OCI-LY7 (cell line): Measurements from ENCODE around the gene RALA. TPM values are rescaled to one million over a fixed set of nuclear protein-coding genes. Genes with fewer than 3 reads are reported as not detected.

Experiments used
- BruUV-seq: library from RNA; stranded (reverse); fragments of 400-500 nt; replicated peaks from 2 replicates; lab custom pipeline; 2021; lab: Mats Ljungman, UMichigan
- CTCF ChIA-PET: fragments of 300-600 bp; sonication (Branson Sonifier 250); formaldehyde crosslinking; loops from one replicate; lab custom pipeline; 2022; ENCODE audit warnings: antibody characterized with exemption; ENCODE audit not compliant: unreplicated experiment; lab: Charles Lee
- POLR2A ChIA-PET: fragments of 300-600 bp; sonication (Branson Sonifier 250); formaldehyde crosslinking; loops from one replicate; lab custom pipeline; 2022; ENCODE audit warnings: antibody characterized with exemption; lab: Charles Lee
- DNase-seq: peaks from one replicate; pipeline ENCODE4 v3.0.0-alpha.2; 2015; ENCODE audit warnings: low spot score
- H2AFZ ChIP-seq: fragments of 200-600 bp; sonication (generic), shearing (Covaris generic); 2 replicates; pipeline ENCODE4 v1.6.1; 2014; ENCODE audit warnings: mild to moderate bottlenecking, antibody characterized with exemption, low read length, moderate library complexity
- H3K27ac ChIP-seq: fragments of 200-600 bp; sonication (generic); 2 replicates; pipeline ENCODE4 v1.5.1; 2014; ENCODE audit warnings: mixed run types, low read depth, mild to moderate bottlenecking, moderate library complexity, low read length, inconsistent platforms; ENCODE audit not compliant: poor library complexity, severe bottlenecking
- H3K36me3 ChIP-seq: fragments of 200-600 bp; sonication (generic); 2 replicates; pipeline ENCODE4 v1.6.1; 2014; ENCODE audit warnings: mild to moderate bottlenecking, antibody characterized with exemption, low read length, moderate library complexity, mixed read lengths; ENCODE audit not compliant: insufficient read depth
- H3K4me1 ChIP-seq: fragments of 200-600 bp; sonication (generic); 2 replicates; pipeline ENCODE4 v1.5.1; 2014; ENCODE audit warnings: mild to moderate bottlenecking, low read length; ENCODE audit not compliant: insufficient read depth, poor library complexity, severe bottlenecking
- H3K4me2 ChIP-seq: fragments of 200-600 bp; sonication (generic); 2 replicates; pipeline ENCODE4 v1.6.1; 2014; ENCODE audit warnings: mild to moderate bottlenecking, low read length
- H3K4me3 ChIP-seq: fragments of 200-600 bp; sonication (generic); 2 replicates; pipeline ENCODE4 v1.5.1; 2014; ENCODE audit warnings: mild to moderate bottlenecking, low read depth, low read length; ENCODE audit not compliant: poor library complexity, severe bottlenecking
- H3K79me2 ChIP-seq: fragments of 200-600 bp; sonication (generic); 2 replicates; pipeline ENCODE4 v1.6.1; 2016; ENCODE audit warnings: low read depth, mild to moderate bottlenecking, low read length, moderate library complexity, mixed read lengths; ENCODE audit not compliant: insufficient read depth
- H3K9me2 ChIP-seq: fragments of 200-600 bp; sonication (generic); 2 replicates; pipeline ENCODE4 v1.6.1; 2016; ENCODE audit warnings: mild to moderate bottlenecking, low read length, mixed read lengths; ENCODE audit not compliant: insufficient read depth
- H3K9me3 ChIP-seq: fragments of 200-600 bp; sonication (generic); 2 replicates; pipeline ENCODE4 v1.6.1; 2014; ENCODE audit warnings: mild to moderate bottlenecking, mixed run types, low read length, mixed read lengths
- H4K20me1 ChIP-seq: fragments of 200-600 bp; sonication (generic); 2 replicates; pipeline ENCODE4 v1.6.1; 2014; ENCODE audit warnings: mild to moderate bottlenecking, antibody characterized with exemption, low read length, moderate library complexity, mixed read lengths; ENCODE audit not compliant: insufficient read depth
- EZH2phosphoT487 ChIP-seq: fragments of 200-600 bp; sonication (generic); IDR thresholded peaks from 2 replicates; pipeline ENCODE4 v1.6.1; 2018; ENCODE audit warnings: low read depth, borderline replicate concordance, mild to moderate bottlenecking, mixed run types, antibody characterized with exemption, low read length, moderate library complexity, mixed read lengths
- intact Hi-C: fragments of 100-400 bp; cut with micrococcal nuclease; formaldehyde crosslinking; loops from one replicate; pipeline ENCODE4 v1.10.0; 2022; ENCODE audit not compliant: unreplicated experiment
- total RNA-seq, 2 experiments: library from RNA; depleted of rRNA in 1 of 2; stranded (reverse); fragments of >200 nt in 1 of 2; shearing (Covaris generic) in 1 of 2; gene quantifications; 2 replicates each; pipeline ENCODE4 v1.2.3, GENCODE V29; 2014 to 2022
- TF ChIP-seq, protein P1 (sequence below): fragments of 200-600 bp; sonication (generic); conservative IDR thresholded peaks from 2 replicates; pipeline ENCODE4 v1.5.1; 2014; ENCODE audit warnings: mild to moderate bottlenecking, antibody characterized with exemption, low read length, moderate library complexity, mixed read lengths

RALA gene
- total RNA-seq, 2 experiments from 2014 or later: 6.4 to 31.0 TPM

DNA sequence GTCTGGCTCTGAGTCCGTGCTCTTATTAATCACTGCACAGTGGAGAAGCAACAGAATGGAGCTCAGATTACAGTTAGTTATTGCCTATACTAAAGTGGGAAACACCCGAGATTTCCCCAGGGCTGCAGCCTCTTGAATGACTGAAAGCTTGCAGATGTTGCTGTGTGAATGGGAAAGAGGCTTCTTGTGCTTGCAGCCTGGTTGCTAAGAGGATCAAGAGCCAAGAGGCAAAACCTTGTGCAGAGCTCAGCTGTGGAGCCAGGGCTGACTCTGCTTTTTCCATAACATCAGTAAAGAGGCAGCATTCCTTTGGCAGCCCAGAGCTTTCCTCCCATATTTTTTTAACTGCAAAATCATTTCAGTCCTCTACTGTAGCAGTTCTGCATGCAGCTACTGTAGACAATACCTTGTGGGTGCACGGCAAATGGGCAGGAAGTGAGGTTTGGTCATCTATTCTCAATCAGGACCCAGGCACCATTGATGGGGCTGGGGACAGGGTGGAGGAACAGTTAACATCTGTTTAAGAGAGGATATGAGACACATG, 86.5 kb downstream of the RALA start:
- Histone ChIP-seq H4K20me1 (no peaks in the 10 kb centered on the region), H3K9me3 (peaks cover 9% of the 10 kb centered on the region), H3K79me2 (no peaks in the 10 kb centered on the region), H3K4me3 (no peak overlapping the region), H3K4me1 (no peaks in the 10 kb centered on the region), H3K36me3 (no peaks in the 10 kb centered on the region), H3K4me2 (no peak overlapping the region), H2AFZ (no peak overlapping the region), H3K9me2 (no peaks in the 10 kb centered on the region), H3K27ac (no peak overlapping the region)
- TF ChIP-seq, protein P1, sequence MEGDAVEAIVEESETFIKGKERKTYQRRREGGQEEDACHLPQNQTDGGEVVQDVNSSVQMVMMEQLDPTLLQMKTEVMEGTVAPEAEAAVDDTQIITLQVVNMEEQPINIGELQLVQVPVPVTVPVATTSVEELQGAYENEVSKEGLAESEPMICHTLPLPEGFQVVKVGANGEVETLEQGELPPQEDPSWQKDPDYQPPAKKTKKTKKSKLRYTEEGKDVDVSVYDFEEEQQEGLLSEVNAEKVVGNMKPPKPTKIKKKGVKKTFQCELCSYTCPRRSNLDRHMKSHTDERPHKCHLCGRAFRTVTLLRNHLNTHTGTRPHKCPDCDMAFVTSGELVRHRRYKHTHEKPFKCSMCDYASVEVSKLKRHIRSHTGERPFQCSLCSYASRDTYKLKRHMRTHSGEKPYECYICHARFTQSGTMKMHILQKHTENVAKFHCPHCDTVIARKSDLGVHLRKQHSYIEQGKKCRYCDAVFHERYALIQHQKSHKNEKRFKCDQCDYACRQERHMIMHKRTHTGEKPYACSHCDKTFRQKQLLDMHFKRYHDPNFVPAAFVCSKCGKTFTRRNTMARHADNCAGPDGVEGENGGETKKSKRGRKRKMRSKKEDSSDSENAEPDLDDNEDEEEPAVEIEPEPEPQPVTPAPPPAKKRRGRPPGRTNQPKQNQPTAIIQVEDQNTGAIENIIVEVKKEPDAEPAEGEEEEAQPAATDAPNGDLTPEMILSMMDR: no peak
- TF ChIP-seq EZH2phosphoT487: no peak
- CTCF ChIA-PET: no interaction called here
- intact Hi-C loops: no loop called here
- POLR2A ChIA-PET: interaction anchor here (0.6 to 1.2 kb wide), 3 partner anchors 8 to 25 kb away, joined by 3 to 6 read pairs (median 3); no protein-coding TSS in a partner anchor
- BruUV-seq: no TSS peak
- no peak for DNase-seq

DNA sequence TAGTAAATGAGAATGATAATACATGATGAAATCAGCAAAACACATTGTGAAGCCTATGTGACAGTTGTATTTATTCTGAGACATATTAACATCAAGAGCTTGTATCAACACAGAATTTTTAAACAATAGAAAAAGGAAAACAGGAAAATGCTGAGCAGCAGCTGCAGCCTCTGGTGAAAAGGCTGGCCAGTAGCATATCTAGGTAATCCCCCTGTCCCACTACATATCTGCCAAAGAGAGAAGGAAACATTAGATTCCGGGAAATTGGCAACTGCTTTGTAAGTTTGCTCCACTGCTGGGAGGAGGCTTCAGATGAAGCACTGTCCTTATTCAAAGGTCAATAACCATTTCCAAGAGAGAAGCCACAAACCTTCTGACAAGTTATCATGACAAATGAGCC, 89.4 kb downstream of the RALA start:
- ChIA-PET CTCF (no interaction called here), POLR2A (no interaction called here)
- intact Hi-C loops: no loop called here
- Histone ChIP-seq H3K4me2 (no peak overlapping the region), H3K9me2 (no peaks in the 10 kb centered on the region), H4K20me1 (no peaks in the 10 kb centered on the region), H3K36me3 (no peaks in the 10 kb centered on the region), H2AFZ (no peak overlapping the region), H3K9me3 (peaks cover 16% of the 10 kb centered on the region), H3K79me2 (no peaks in the 10 kb centered on the region), H3K4me1 (no peaks in the 10 kb centered on the region), H3K4me3 (no peak overlapping the region), H3K27ac (no peak overlapping the region)
- no TSS peak for BruUV-seq
- no peak for TF ChIP-seq EZH2phosphoT487
- TF ChIP-seq, protein P1: no peak
- DNase-seq: no peak

DNA sequence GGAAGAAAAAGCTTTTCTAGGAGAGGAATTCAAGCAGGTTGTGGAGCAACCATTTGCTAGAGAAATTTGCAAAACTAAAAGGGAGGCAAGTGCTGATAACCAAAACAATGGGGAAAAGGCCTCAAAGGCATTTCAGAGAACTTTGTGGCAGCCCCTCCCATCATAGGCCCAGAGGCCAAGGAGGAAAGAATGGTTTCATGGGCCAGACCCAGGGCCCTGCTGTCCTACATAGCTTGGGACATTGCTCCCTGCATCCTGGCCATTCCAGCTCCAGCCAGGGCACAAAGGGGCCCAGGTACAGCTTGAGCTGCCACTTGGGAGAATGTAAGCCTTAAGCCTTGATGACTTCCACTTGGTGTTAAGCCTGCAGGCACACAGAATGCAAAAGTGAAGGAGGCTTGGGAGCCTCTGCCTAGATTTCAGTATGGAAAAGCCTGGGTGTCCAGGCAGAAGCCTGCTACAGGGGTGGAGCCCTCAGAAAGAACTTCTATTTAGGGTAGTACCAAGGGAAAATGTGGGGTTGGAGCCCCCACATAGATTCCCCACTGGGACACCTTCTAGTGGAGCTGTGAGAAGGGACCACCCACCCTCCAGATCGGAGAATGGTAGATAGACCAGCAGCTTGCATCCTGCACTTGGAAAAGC, 91.2 kb downstream of the RALA start:
- intact Hi-C loops: no loop called here
- no peak overlapping the region for H3K4me3 ChIP-seq
- no peaks in the 10 kb centered on the region for H4K20me1 ChIP-seq

More for the DNA sequence above, 91.2 kb downstream of the RALA start:
- no peak for TF ChIP-seq EZH2phosphoT487
- TF ChIP-seq, protein P1: no peak
- no peaks in the 10 kb centered on the region for H3K36me3 ChIP-seq
- DNase-seq: no peak
- H3K79me2 ChIP-seq: no peaks in the 10 kb centered on the region
- H3K4me2 ChIP-seq: no peak overlapping the region
- H3K27ac ChIP-seq: no peak overlapping the region
- ChIA-PET CTCF (no interaction called here), POLR2A (interaction anchor here (0.9 kb wide), 1 partner anchor 24 kb away, joined by 3 read pairs; no protein-coding TSS in a partner anchor)
- H3K9me3 ChIP-seq: peaks cover 16% of the 10 kb centered on the region
- BruUV-seq: no TSS peak
- no peak overlapping the region for H2AFZ ChIP-seq
- H3K9me2 ChIP-seq: no peaks in the 10 kb centered on the region
- H3K4me1 ChIP-seq: no peaks in the 10 kb centered on the region
